ENCODE measurements around the gene HSPA12A.
"Not testable (repeated sequence)": the region's sequence is repeated elsewhere in the genome, so short reads cannot be mapped to it uniquely, and the experiment has no call there.

HSPA12A gene

DNA sequence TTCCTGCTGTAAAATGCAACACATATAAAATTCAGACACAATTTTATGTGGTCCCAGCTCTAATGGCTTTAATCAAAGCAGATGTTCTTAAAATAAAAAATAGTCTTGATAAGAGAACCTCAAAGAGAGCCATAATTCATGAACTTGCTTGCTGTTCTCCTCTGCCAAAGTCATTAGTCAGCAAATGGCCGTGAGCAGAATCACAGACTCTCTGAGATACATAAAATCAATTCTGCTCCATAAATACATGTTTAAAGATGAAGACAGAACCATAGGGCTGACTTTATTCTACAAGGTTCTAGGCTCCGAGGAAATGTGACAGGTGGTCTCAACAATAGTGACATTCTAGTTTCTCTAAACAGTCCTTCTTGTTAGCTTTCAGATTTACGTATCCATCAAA is 29.8 kb downstream of the HSPA12A start:
- H3K4me3 ChIP-seq (ENCODE audit: low read depth in 1 of 2, low read length in 1 of 2): no peak overlapping the region
- no peaks in the 10 kb centered on the region for H3K36me3 ChIP-seq
- H3K9me3 ChIP-seq: no peaks in the 10 kb centered on the region
- H3K27ac ChIP-seq: no peak overlapping the region
- peaks cover 29% of the 10 kb centered on the region for H3K27me3 ChIP-seq
- TF ChIP-seq, protein P1, sequence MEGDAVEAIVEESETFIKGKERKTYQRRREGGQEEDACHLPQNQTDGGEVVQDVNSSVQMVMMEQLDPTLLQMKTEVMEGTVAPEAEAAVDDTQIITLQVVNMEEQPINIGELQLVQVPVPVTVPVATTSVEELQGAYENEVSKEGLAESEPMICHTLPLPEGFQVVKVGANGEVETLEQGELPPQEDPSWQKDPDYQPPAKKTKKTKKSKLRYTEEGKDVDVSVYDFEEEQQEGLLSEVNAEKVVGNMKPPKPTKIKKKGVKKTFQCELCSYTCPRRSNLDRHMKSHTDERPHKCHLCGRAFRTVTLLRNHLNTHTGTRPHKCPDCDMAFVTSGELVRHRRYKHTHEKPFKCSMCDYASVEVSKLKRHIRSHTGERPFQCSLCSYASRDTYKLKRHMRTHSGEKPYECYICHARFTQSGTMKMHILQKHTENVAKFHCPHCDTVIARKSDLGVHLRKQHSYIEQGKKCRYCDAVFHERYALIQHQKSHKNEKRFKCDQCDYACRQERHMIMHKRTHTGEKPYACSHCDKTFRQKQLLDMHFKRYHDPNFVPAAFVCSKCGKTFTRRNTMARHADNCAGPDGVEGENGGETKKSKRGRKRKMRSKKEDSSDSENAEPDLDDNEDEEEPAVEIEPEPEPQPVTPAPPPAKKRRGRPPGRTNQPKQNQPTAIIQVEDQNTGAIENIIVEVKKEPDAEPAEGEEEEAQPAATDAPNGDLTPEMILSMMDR (IDR thresholded peaks at IDR 0.05): no peak
- H3K4me1 ChIP-seq (ENCODE audit: control insufficient read depth in 1 of 2, insufficient read depth in 1 of 2, low read depth in 1 of 2, low read length in 1 of 2): no peaks in the 10 kb centered on the region

DNA sequence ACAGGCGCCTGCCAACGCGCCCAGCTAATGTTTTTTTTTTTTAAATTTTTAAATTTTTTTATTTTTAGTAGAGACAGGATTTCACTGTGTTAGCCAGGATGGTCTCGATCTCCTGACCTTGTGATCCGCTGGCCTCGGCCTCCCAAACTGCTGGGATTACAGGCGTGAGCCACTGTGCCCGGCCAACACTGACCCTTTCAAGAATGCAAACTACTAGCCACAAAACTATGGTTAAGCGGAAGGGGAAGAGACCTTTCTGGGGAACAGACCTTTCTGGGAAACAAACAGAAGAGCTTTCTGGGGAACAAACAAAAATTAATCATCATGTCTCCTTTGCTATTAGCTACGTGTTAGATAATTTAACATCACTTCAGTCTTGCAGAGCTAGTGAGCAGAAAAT is 30.6 kb downstream of the HSPA12A start:
- H3K4me3 ChIP-seq (ENCODE audit: low read depth in 1 of 2, low read length in 1 of 2); H3K9me3 ChIP-seq; H3K36me3 ChIP-seq; H3K4me1 ChIP-seq (ENCODE audit: control insufficient read depth in 1 of 2, insufficient read depth in 1 of 2, low read depth in 1 of 2, low read length in 1 of 2); H3K27ac ChIP-seq: not testable (repeated sequence)
- peaks cover 29% of the 10 kb centered on the region for H3K27me3 ChIP-seq

DNA sequence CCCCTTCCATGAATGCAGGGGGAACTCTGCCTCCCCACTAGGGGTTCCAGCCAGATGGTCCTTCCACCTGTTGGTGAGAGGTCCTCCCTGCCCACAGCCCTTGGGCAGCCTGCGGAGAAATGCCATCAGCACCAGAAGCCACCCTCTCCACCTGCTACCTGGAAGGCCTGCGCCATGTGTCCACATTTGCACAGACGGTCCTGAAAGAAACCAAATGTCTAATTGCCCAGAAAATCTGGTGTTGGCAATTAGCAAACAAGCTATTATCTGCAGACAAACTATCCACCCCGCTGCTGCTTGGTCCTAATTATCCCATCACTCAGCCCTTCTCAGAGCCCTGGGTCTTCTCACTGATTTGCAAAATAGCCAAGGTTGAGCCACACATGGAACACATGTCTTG is 32.3 kb downstream of the HSPA12A start:
- no peaks in the 10 kb centered on the region for H3K36me3 ChIP-seq
- no peaks in the 10 kb centered on the region for H3K4me1 ChIP-seq (ENCODE audit: control insufficient read depth in 1 of 2, insufficient read depth in 1 of 2, low read depth in 1 of 2, low read length in 1 of 2)
- no peak overlapping the region for H3K27ac ChIP-seq
- TF ChIP-seq, protein P1 (IDR thresholded peaks at IDR 0.05): no peak
- H3K4me3 ChIP-seq (ENCODE audit: low read depth in 1 of 2, low read length in 1 of 2): no peak overlapping the region
- peaks cover 29% of the 10 kb centered on the region for H3K27me3 ChIP-seq
- no peaks in the 10 kb centered on the region for H3K9me3 ChIP-seq

DNA sequence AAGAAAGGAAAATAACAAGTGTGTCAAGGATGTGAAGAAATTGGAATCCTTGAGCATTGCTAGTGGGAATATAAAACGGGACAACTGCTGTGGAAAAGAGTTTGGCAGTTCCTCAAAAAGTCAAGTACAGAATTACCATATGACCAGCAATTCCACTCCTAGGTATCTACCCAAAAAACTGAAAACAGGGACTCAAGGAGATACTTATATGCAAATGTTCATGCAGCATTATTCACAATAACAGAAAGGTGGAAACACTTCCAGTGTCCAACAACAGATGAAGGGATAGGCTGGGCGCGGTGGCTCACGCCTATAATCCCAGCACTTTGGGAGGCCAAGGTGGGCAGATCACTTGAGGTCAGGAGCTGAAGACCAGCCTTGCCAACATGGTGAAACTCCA is 33.5 kb downstream of the HSPA12A start:
- Histone ChIP-seq H3K27ac (no peak overlapping the region), H3K36me3 (no peaks in the 10 kb centered on the region), H3K9me3 (no peaks in the 10 kb centered on the region), H3K4me1 (ENCODE audit: control insufficient read depth in 1 of 2, insufficient read depth in 1 of 2, low read depth in 1 of 2, low read length in 1 of 2) (no peaks in the 10 kb centered on the region), H3K4me3 (ENCODE audit: low read depth in 1 of 2, low read length in 1 of 2) (no peak overlapping the region), H3K27me3 (peaks cover 29% of the 10 kb centered on the region)
- TF ChIP-seq, protein P1 (IDR thresholded peaks at IDR 0.05): no peak

DNA sequence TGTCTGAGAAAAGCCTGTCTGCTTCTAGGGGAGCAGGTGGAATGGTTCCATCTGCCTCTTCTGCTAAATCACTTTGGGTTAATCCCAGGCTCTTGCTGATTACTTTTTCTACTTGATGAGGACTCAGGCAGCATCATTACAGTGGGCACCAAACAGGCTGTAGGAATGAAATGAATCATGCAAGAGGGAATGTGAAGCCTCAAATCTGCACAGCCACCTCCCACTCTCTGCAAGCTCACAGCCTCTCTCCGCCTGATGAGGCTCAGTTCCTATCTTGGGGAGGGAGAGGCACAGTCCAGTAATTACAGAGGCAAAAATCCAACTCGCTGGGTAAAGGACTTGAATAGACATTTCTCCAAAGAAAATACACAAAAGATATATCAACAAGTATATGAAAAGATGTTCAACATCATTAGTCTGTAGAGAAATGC is 34.0 kb downstream of the HSPA12A start:
- H3K4me3 ChIP-seq (ENCODE audit: low read depth in 1 of 2, low read length in 1 of 2): no peak overlapping the region
- H3K36me3 ChIP-seq: no peaks in the 10 kb centered on the region
- TF ChIP-seq, protein P1 (IDR thresholded peaks at IDR 0.05): no peak
- H3K27me3 ChIP-seq: peaks cover 25% of the 10 kb centered on the region
- H3K9me3 ChIP-seq: no peaks in the 10 kb centered on the region
- no peak overlapping the region for H3K27ac ChIP-seq
- no peaks in the 10 kb centered on the region for H3K4me1 ChIP-seq (ENCODE audit: control insufficient read depth in 1 of 2, insufficient read depth in 1 of 2, low read depth in 1 of 2, low read length in 1 of 2)

DNA sequence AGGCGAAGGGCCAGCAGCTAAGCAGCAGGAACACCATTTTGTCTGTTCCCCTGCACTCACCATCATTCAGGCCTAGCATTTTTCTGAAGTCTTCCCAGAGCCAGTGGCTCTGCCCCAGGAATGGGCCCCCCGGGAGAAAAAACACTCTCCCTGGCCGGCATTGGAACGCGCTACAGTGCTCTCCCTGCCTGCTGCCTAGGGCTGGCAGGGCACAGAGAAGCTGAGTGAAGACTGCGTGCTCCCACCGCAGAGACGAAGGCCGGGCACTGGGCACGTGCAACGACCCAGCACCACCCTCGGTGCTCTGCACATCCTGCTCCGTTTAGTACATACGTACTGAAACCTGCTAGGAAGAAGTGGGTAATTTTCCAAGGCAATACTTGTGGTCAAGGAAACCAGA is 34.4 kb downstream of the HSPA12A start:
- Histone ChIP-seq H3K4me1 (ENCODE audit: control insufficient read depth in 1 of 2, insufficient read depth in 1 of 2, low read depth in 1 of 2, low read length in 1 of 2) (no peaks in the 10 kb centered on the region), H3K36me3 (no peaks in the 10 kb centered on the region), H3K27ac (no peak overlapping the region), H3K27me3 (peaks cover 21% of the 10 kb centered on the region), H3K9me3 (no peaks in the 10 kb centered on the region), H3K4me3 (ENCODE audit: low read depth in 1 of 2, low read length in 1 of 2) (no peak overlapping the region)
- TF ChIP-seq, protein P1 (IDR thresholded peaks at IDR 0.05): no peak
